HG03354 (cell line): ENCODE results near the gene TRMT6.

Experiments
- ATAC-seq: cut with Tn5 transposase; IDR thresholded peaks from one replicate; pipeline ENCODE4 v1.9.1; 2021; ENCODE audit warnings: mild to moderate bottlenecking; ENCODE audit not compliant: unreplicated experiment, poor library complexity, severe bottlenecking

The TRMT6 gene, protein sequence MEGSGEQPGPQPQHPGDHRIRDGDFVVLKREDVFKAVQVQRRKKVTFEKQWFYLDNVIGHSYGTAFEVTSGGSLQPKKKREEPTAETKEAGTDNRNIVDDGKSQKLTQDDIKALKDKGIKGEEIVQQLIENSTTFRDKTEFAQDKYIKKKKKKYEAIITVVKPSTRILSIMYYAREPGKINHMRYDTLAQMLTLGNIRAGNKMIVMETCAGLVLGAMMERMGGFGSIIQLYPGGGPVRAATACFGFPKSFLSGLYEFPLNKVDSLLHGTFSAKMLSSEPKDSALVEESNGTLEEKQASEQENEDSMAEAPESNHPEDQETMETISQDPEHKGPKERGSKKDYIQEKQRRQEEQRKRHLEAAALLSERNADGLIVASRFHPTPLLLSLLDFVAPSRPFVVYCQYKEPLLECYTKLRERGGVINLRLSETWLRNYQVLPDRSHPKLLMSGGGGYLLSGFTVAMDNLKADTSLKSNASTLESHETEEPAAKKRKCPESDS

DNA sequence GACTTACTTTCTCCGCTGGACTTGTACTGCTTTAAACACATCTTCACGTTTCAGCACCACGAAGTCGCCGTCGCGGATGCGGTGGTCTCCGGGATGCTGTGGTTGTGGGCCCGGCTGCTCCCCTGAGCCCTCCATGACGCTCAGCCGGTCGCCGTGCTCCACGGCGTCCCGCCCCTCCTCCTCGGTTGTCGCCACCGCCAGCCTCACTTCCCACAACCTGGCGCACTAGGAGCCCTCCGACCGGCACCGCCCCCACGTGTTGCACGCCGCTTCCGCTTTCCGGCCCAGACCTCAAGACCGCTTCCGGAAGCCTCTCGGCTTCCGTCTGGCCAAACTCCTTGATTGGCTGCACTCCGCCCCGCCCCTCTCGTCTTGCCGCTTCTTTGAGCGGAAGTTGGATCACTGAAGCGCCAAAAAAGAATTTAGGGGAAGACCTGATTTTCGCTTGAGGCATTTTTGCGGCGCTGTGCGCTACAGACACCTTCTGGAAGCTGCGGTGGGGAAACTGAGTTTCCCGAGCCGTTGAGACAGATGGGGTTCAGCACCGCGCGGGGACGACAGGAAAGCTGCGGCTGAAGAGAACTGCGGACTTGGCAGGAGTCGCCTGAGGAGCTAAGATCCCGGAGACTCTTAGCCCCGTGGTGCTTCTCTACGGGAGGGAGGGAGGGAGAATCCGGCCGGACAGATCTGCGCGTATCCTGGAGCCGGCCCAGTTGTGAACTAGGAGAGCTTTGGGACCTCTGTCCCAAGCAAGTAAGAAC, at the start of gene TRMT6, which contains the start of gene MCM8:
TRMT6 (minus strand) TSS at position 263 of the 761 bp plus-strand sequence; CDS start at position 135, 128 bp downstream.
MCM8 (plus strand) TSS at position 382 of the 761 bp plus-strand sequence. CDS start 1,364 bp downstream, outside the sequence.
- peak; percentile 99 for ATAC-seq

DNA sequence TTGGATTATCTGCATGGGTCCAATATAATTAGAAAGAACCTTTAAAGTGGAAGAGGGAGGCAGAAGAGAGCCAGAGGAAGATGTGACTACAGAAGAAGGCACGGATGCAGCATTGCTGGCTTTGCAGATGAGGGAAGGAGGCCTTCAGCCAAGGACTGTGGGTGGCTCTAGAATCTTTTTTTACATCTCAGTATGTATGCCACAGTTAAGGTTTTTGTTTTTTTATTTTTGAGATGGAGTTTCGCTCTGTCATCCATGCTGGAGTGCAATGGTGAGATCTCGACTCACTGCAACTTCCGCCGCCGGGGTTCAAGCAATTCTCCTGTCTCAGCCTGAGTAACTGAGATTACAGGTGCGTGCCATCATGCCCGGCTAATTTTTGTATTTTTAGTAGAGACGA, 49.5 kb upstream of the TRMT6 start:
- no peak for ATAC-seq

DNA sequence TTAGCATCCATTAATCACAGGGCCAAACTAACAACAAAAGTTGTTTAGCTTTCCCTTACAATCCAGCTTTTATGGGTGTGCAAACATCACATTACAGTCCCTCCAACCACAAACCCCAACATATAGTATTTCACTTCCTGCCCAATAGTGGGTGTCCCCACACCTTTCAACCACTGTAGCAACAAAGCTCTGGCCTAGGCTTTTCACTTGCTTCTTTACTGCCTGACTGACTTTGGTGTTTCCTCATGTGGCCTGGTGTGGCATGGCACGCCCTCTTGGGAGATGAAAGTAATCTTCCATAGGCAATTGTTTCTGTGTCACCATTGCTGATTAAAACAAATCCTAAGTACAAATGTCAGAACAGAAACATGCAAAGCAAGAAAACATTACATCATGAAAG, 46.4 kb upstream of the TRMT6 start:
- ATAC-seq: peak; percentile 96

DNA sequence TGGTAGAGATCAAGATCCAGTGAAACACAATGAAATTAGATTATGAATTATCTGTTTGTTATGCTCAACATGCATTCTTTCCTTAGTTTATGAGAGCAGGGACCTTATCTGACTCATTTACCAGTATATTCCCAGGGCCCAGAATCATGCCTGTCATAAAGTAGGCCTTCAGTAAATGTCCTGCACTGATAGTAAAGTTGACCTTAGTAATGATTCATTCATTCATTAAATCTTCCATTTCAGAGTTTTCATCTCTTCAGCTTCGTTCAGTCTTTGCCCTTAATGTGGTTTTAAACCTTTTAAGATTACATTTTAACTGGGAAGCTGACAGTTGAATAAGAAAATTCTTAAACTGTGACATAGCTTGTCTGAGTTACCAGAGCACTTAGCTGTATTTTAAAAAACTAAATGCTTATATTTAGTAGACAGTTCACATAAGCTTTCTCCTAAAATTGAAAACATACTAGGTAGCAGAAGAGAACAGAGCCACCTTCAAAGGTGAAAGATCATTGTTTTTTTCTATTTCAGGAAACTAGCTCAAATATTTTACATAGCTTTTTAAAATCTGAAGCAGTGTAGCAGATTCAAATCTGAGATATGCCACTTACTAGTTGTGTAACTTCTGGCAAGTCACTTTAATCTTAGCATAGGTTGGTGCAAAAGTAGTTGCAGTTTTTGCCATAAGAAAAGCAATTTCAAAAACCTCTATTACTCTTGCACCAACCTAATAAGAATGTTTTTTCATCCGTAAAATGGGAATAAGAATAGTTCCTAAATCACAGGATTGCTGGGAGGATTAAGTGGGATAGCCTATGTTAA, 41.5 kb upstream of the TRMT6 start:
- no peak for ATAC-seq

DNA sequence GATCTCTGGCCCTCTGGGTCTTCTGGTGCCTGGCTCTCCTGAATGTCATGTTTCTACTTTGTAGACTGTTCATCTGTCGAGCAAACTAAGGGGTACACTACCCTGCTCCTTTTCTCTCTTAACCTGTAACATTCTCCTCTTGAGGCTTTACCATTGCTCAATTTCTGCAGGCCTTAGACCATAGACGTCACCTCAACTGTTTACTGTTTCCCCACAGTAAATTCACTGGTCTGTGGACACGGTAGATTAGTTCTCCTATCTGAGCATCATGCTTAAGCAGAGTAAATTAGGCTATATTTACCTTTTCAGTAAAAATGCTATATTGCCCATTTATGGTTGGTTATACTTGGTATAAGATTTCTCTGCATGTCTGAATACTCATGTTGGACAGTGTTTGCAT, 40.6 kb upstream of the TRMT6 start:
- no peak for ATAC-seq

DNA sequence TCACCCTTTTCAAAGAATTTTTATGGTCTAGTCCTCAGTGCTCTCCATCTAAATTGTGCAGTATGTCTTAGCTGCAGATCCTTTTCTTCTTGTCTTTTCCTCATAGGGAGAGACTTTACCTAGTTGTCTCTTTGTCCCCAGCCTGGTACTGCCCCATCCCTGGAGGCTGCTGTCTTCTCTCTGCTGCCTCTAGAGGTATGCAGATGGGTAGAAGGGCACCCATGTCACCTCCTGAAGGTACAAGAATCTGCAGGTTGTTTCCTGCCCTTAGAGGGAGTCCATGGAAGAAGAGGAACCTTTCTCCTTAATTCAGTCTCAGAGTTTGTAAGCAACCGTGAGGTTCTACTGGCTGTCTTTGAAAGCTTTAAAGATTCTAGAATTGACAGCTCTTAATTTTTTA, 39.2 kb upstream of the TRMT6 start:
- ATAC-seq: no peak

DNA sequence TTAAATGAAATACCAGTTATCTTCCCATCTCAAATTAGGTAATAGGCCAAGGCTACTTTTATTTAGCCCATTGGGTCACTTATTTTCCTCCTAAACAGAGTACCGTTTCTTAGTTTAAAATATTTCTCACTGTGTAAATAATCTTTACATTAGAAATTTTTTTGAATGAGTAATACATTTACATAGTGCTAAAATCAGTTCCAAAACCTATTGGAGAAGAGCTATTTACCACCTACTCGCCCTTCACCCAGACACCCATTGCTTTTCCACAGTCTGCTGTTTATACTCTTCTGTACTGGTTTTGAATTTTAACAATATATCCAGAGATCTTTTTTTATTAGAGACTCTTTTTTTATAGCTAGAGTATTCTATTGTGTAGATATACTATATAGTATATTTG, 37.0 kb upstream of the TRMT6 start:
- ATAC-seq: no peak

DNA sequence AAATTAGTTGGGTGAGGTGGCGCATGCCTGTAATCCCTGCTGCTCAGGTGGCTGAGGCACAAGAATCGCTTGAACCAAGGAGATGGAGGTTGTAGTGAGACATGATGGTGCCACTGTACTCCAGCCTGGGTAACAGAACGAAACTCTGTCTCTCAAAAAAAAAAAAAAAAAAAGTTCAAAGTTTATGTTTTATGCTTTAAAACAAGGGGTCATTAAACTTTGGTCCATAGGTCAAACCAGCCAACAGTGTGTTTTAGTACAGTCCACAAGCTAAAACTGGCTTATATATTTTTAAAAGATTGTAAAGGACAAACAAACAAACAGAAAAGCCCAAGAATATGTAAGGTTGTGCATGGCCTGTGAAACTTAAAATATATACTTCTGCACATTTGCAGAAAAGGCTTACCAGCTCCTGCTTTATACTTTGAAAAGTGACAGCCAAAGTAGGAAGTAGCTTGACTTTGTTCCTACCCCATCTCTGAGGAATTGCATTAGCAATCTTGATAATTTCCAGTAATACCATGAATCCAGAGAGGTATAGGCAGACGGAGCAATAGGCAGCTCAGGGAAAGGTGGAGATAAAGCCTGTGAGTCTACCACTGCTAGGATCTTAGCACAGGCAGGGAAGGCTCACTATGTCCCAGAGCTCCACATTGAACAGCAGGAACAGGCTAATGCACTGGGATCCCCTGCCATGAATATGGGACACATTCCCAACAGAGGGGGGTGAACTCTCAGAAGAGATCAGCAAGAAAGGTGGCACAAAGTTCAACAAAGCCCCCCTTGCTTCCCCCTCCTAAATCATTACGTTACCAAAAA, 30.6 kb upstream of the TRMT6 start:
- no peak for ATAC-seq

DNA sequence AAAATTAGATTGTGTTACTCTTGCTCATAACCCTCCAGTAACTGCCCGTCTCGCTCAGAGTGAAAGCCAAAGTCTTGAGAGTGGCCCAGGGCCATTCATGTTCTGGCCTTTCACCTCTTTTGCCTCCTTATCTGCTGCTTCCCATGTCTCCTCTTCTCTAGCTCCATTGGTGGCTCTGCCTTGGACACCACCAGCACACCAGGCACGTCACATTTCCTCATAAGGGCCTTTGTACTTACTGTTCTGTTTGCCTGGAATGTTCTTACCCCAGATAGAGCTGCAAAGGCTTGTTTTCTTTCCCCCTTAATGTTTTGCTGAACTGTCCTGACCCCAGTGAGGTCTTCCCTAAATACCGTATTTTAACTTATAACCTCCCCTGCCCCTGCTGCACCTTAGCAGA, 29.5 kb upstream of the TRMT6 start:
- ATAC-seq: no peak

DNA sequence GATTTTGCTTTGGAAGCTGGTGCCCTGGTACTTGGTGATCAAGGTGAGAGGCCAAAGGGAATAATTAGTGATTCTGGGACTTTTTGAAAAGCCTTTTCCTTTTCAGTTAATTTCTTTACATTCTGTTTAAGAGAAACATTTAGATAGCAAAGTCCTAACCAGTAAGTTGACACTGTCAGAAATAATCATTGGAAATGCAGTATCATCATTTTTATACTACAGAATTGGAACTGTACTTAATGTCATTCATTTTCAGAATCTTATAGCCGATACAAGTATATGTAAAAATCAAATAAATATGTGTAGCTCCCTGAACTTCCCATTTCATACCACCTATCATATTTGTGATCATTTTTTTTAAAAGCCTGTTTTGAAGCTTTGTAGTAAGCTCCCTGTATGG, 27.6 kb upstream of the TRMT6 start:
- no peak for ATAC-seq

DNA sequence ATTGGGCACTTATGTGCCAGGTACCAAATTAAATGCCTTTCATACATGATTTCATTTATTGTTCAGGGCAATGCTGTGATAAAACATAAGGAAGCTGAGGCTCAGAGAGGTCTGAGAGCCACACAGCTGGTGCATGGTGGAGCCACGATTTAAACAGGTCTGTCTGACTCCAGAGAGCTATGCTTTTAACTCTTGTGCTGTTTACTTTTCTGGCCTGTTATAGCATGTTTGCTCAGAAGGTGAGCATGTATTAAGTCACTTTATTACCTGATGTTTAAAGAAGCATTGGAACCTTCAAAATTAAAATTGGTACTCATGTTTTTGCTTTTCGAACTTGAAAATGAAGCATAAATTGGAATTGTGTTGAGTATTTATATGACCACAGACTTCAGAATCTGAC, 26.9 kb upstream of the TRMT6 start:
- no peak for ATAC-seq

DNA sequence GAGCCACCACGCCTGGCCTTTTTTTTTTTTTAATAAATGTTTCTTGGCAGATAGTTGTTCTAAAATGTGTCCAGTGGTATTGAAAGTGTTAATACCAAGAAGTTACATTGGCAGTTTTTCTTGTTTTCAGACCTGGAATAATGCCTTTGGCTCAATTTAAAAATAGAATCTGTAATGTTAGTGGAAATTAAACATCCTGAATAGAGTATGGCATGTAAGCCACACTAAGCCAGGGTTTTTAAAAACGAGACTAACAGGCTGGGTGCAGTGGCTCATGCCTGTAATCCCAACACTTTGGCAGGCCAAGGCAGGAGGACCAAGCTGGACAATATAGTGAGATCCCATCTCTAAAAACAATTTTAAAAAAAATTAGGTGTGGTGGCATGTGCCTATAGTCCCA, 25.4 kb upstream of the TRMT6 start:
- ATAC-seq: no peak

DNA sequence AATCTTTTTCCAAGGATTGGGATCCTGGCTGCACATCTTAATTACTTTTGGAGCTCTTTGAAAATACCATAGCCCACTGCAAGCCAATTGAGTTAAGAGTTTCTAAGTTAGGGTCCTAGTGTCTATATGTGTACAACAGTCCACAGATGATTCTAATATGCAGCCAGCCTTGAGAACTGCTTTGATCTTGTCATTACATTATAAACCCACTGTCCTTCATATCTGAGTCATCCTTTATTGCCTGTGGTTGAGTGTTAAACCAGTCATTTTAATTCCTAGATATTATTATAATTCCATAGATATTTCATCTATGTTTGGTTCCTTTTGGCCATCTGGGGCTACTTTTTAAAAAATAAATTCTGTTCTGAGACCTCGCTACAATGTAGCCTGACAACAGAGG, 24.2 kb upstream of the TRMT6 start:
- no peak for ATAC-seq

DNA sequence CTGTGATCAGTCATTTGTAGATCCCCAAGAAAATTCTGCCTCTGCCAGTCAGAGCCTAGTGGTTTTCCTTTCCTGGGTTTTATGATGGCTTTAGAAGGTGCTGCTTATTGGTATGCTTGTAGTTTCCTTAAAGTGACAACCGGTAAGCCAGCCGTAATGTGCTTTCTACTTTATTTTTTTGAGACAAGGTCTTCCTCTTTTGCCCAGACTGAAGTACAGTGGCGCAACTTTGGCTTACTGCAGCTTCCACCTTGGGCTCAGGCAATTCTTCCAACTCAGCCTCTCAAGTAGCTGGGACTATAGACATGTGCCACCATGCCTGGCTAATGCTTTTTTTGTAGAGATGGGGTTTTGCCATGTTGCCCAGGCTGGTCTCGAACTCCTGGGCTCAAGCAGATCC, 23.6 kb upstream of the TRMT6 start:
- ATAC-seq: no peak

DNA sequence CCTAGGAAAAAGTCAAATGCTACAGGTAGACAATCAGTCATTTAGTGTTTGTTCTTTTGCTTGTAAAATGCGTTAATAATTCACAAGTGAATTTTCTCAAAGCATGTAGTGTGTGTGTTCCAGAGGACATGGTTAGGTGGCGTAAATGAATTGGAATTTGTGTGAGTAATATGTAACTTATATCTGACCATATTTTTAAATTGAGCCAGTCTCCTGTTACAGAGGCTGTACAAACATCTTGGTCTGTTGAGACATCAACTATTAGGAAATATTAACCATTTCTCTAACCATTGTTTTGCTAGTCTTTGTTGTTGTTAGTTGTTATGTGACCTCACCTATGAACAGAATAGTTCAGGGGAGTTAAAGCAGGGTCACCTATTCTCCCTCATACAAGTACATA, 22.8 kb upstream of the TRMT6 start:
- no peak for ATAC-seq

DNA sequence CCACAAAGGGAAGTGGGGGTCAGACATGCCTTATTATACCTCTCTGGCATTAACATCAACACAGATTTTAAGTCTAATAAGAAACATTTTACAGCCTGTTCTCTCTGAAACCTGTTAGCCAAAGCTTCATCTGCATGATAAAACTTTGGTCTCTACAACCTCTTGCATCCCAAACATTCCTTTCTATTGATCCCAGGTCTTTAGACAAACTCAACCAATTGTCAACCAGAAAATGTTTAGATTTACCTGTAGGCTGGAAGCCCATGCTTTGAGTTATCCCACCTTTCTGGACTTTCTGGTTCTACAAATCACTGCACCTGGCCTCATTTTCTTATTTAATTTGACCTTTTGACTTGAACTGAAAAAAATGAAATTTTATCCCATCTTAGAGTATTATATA, 20.9 kb upstream of the TRMT6 start:
- ATAC-seq: no peak

DNA sequence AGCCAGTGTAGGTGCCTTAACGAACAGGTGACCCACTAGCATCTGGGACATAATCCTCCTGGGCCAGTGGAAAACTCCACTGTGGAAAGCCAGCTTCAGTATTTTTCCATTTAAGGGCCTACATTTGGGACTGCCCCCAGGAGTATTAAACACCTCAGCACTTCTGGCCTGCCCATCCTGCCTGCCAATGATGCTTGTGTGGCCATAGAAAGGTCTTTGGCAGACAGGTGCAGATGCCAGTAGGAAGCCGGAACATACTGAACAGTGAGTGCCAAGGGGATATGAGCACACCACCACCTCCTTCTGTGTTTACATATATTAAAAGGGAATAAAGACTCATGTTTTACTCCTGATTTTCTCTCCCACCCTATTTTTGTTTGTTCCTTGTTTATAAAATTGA, 20.0 kb upstream of the TRMT6 start:
- ATAC-seq: no peak

DNA sequence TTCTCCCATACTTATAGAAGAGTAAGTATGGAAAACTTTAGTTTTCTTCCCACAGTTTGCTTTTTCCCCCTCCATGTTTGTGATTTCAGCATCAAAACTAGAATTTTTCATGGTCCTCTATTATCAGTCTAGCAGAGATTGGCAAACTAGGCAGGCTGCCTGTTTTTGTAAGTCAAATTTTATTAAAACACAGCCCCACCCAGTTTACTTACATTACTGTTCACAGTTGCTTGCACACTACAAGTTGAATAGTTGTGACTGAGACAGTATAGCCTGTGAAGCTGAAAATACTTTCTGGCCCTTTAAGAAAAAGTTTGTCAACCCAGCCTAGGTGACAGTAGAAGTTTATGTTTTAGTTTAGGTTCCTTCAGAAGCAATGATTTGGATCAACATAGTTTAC, 19.6 kb upstream of the TRMT6 start:
- no peak for ATAC-seq

DNA sequence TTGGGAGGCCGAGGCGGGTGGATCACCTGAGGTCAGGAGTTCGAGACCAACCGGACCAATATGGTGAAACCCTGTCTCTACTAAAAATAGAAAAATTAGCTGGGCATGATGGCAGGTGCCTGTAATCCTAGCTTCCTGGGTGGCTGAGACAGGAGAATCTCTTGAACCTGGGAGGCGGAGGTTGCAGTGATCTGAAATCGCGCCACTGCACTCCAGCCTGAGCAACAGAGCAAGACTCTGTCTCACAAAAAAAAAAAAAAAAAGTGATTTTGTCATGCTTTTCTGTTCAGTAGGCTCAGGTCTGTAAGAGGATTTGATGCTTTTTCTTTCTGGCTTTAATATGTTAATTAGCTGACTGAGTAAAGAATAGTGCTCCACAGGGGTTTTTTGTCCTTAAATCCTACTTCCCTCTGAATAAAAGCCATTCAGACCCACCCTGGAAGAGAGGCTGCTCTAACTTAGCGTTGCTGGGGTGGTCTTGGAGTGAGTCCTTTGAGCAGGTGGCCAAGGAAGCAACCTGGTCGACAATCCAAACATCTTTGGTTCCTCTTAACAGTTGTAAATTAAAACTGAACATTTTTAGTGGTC, 19.1 kb upstream of the TRMT6 start:
- ATAC-seq: no peak
